WTC11 (cell line): ENCODE data around the gene OPRL1.

Experiments
- ATF3 ChIP-seq: sonication (generic); formaldehyde crosslinking; conservative IDR thresholded peaks from 2 replicates; pipeline ENCODE4 v1.8.1; 2022; ENCODE audit warnings: mild to moderate bottlenecking, missing genetic modification reagents
- CREB1 ChIP-seq: sonication (generic); formaldehyde crosslinking; IDR thresholded peaks from 2 replicates; pipeline ENCODE4 v1.8.0; 2023; ENCODE audit warnings: mild to moderate bottlenecking, missing genetic modification reagents
- CTCF ChIP-seq: fragments of 200-600 bp; IDR thresholded peaks from 2 replicates; pipeline ENCODE4 v1.8.0; 2022; ENCODE audit warnings: antibody characterized with exemption
- GABPB1 ChIP-seq: sonication (generic); formaldehyde crosslinking; IDR thresholded peaks from 2 replicates; pipeline ENCODE4 v1.8.1; 2023; ENCODE audit warnings: mild to moderate bottlenecking, missing genetic modification reagents
- HMGA2 ChIP-seq: fragments of 250-450 bp; sonication (Bioruptor Pico); IDR thresholded peaks from 2 replicates; pipeline ENCODE4 v1.4.0; 2021; ENCODE audit warnings: mild to moderate bottlenecking, moderate library complexity
- MAX ChIP-seq: sonication (generic); formaldehyde crosslinking; IDR thresholded peaks from 2 replicates; pipeline ENCODE4 v1.8.0; 2022; ENCODE audit warnings: mild to moderate bottlenecking, missing genetic modification reagents
- MLX ChIP-seq: sonication (generic); formaldehyde crosslinking; IDR thresholded peaks from 2 replicates; pipeline ENCODE4 v1.8.1; 2023; ENCODE audit warnings: mild to moderate bottlenecking, missing genetic modification reagents, moderate library complexity
- NFYB ChIP-seq: sonication (generic); formaldehyde crosslinking; conservative IDR thresholded peaks from 2 replicates; pipeline ENCODE4 v1.8.0; 2022; ENCODE audit warnings: low read depth, missing genetic modification reagents
- NR2C2 ChIP-seq: sonication (generic); formaldehyde crosslinking; IDR thresholded peaks from 2 replicates; pipeline ENCODE4 v1.8.0; 2022; ENCODE audit warnings: mild to moderate bottlenecking, missing genetic modification reagents
- NR3C1 ChIP-seq: sonication (generic); formaldehyde crosslinking; conservative IDR thresholded peaks from 2 replicates; pipeline ENCODE4 v1.8.1; 2023; ENCODE audit warnings: low read depth, mild to moderate bottlenecking, missing genetic modification reagents
- PREB ChIP-seq: sonication (generic); formaldehyde crosslinking; IDR thresholded peaks from 2 replicates; pipeline ENCODE4 v1.8.1; 2022; ENCODE audit warnings: mild to moderate bottlenecking, missing genetic modification reagents, moderate library complexity, borderline replicate concordance
- ZNF232 ChIP-seq: sonication (generic); formaldehyde crosslinking; IDR thresholded peaks from 2 replicates; pipeline ENCODE4 v1.8.0; 2022; ENCODE audit warnings: mild to moderate bottlenecking, missing genetic modification reagents

GRCh38 chr20:64056639-64056888 is 23.3 kb upstream of the OPRL1 start:
- TF ChIP-seq CTCF (no peak), GABPB1 (CRISPR knock-in tag) (no peak), NFYB (CRISPR knock-in tag) (no peak), PREB (CRISPR knock-in tag) (no peak), CREB1 (CRISPR knock-in tag) (no peak), MLX (CRISPR knock-in tag) (no peak), ATF3 (no peak), MAX (CRISPR knock-in tag) (no peak), HMGA2 (CRISPR knock-in tag) (no peak), ZNF232 (CRISPR knock-in tag) (no peak), NR3C1 (CRISPR knock-in tag) (no peak), NR2C2 (CRISPR knock-in tag) (no peak)
